ENCODE data around the gene FRZB. TPM values are rescaled to one million over a fixed set of nuclear protein-coding genes. Genes with fewer than 3 reads are reported as not detected.
A peak's percentile ranks its signal among the peaks of the same experiment; 100 is the strongest.

Gene FRZB
- polyA plus RNA-seq, 10 donors: 7.9 to 42.4 (median 17.4) TPM

- DNase-seq: no peak
Measured at GRCh38 chr2:182807319-182807718, 59.1 kb downstream of the FRZB start.

GRCh38 chr2:182804128-182804527 is 62.3 kb downstream of the FRZB start:
- no peak for DNase-seq

- DNase-seq: no peak
Measured at GRCh38 chr2:182798736-182799135, 67.7 kb downstream of the FRZB start.

GRCh38 chr2:182792441-182792840 is 74.0 kb downstream of the FRZB start:
- DNase-seq: no peak

- DNase-seq: peak; percentile 8 to 44 (median 17)
Measured at GRCh38 chr2:182784777-182785176, 81.7 kb downstream of the FRZB start.

GRCh38 chr2:182784058-182784706 is 82.3 kb downstream of the FRZB start:
- DNase-seq: no peak

Other genes starting within 250 kb of the FRZB start
- 10 to 100 TPM; 61.9 to 78.9 (median 69.5) TPM for gene DNAJC10, start 150.4 kb downstream of the FRZB start, polyA plus RNA-seq (ENCODE audit: insufficient read length in 10 of 10)
- gene NCKAP1, start 171.8 kb upstream of the FRZB start, polyA plus RNA-seq (ENCODE audit: insufficient read length in 10 of 10): 100 to 1,000 TPM in 3 of 10 donors, 10 to 100 TPM in 7; 78.1 to 122 (median 95.8) TPM
- 1 to 10 TPM; 1.5 to 2.7 (median 2.1) TPM for gene DUSP19, start 212.1 kb upstream of the FRZB start, polyA plus RNA-seq (ENCODE audit: insufficient read length in 10 of 10)

Measured in muscle of back (tissue), 11 donors.